Panc1 (cell line): ENCODE results near the gene GTPBP1. TPM values are rescaled to one million over a fixed set of nuclear protein-coding genes. Genes with fewer than 3 reads are reported as not detected.

ENCODE experiments used
- ATAC-seq: fragments of 200-7000 bp; cut with Tn5 transposase; 2 replicates; pipeline ENCODE4 v1.9.1; 2020; ENCODE audit warnings: mild to moderate bottlenecking, moderate library complexity
- BruUV-seq: library from RNA; stranded (reverse); fragments of 400-500 nt; replicated peaks from 2 replicates; lab custom pipeline; 2021; lab: Mats Ljungman, UMichigan
- CTCF ChIA-PET: fragments of 300-600 bp; sonication (Branson Sonifier 250); formaldehyde crosslinking; loops from one replicate; lab custom pipeline; 2022; ENCODE audit warnings: antibody characterized with exemption; lab: Charles Lee
- POLR2A ChIA-PET: fragments of 300-600 bp; sonication (Branson Sonifier 250); formaldehyde crosslinking; loops from one replicate; lab custom pipeline; 2022; ENCODE audit warnings: antibody characterized with exemption; lab: Charles Lee
- DNase-seq: peaks from one replicate; pipeline ENCODE4 v3.0.0-alpha.2; 2010; ENCODE audit warnings: low read depth, low spot score
- H3K27ac ChIP-seq: 2 replicates; pipeline ENCODE4 v1.5.1; 2011; ENCODE audit warnings: mild to moderate bottlenecking, low read length, inconsistent platforms
- H3K27me3 ChIP-seq: fragments of 200-500 bp; sonication (Bioruptor generic); 2 replicates; pipeline ENCODE4 v1.6.0; 2014; ENCODE audit warnings: low read length, inconsistent platforms; ENCODE audit not compliant: control insufficient read depth, insufficient read depth
- H3K36me3 ChIP-seq: fragments of 200-500 bp; sonication (Bioruptor generic); 2 replicates; pipeline ENCODE4 v1.5.1; 2014; ENCODE audit warnings: inconsistent platforms, mild to moderate bottlenecking, low read length, moderate library complexity; ENCODE audit not compliant: control insufficient read depth, insufficient read depth
- H3K4me1 ChIP-seq: 2 replicates; pipeline ENCODE4 v1.5.1; 2011; ENCODE audit warnings: inconsistent platforms, mild to moderate bottlenecking, low read length, moderate library complexity; ENCODE audit not compliant: control insufficient read depth, insufficient read depth
- H3K4me3 ChIP-seq, 2 experiments: 2 replicates each; pipeline ENCODE4 v1.5.1; 2011 to 2012; ENCODE audit warnings: low read depth in 2 of 2, low read length in 2 of 2, mild to moderate bottlenecking in 2 of 2, inconsistent platforms in 1 of 2, moderate library complexity in 1 of 2
- H3K9me3 ChIP-seq: fragments of 200-500 bp; sonication (Bioruptor generic); 2 replicates; pipeline ENCODE4 v1.5.1; 2014; ENCODE audit warnings: low read depth, mild to moderate bottlenecking, inconsistent platforms, low read length, moderate library complexity; ENCODE audit not compliant: control insufficient read depth, insufficient read depth
- POLR2AphosphoS5 ChIP-seq: IDR thresholded peaks from 2 replicates; pipeline ENCODE4 v1.6.1; 2012; ENCODE audit warnings: mild to moderate bottlenecking, low read depth, low read length, moderate library complexity
- REST ChIP-seq, 2 experiments: IDR thresholded peaks; 2 replicates each; pipeline ENCODE4 v1.6.1; 2011 to 2012; ENCODE audit warnings: low read depth in 2 of 2, control low read depth in 1 of 2, low read length in 1 of 2, mild to moderate bottlenecking in 1 of 2, moderate library complexity in 1 of 2; ENCODE audit not compliant: insufficient read depth in 1 of 2
- SIN3A ChIP-seq: IDR thresholded peaks from 2 replicates; pipeline ENCODE4 v1.6.1; 2012; ENCODE audit warnings: low read depth, mild to moderate bottlenecking, low read length, moderate library complexity, borderline replicate concordance; ENCODE audit not compliant: insufficient read depth
- TCF7L2 ChIP-seq: IDR thresholded peaks from 2 replicates; pipeline ENCODE4 v1.6.1; 2011; ENCODE audit warnings: mild to moderate bottlenecking, low read depth, low read length, inconsistent platforms
- in situ Hi-C: cut with HindIII; loops from 2 replicates; pipeline ENCODE4 v1.10.0; 2016; ENCODE audit warnings: low sequenced_read_pairs, low pct_unique_long_range_greater_than_20kb
- intact Hi-C: fragments of 100-400 bp; cut with micrococcal nuclease; formaldehyde crosslinking; loops from one replicate; pipeline ENCODE4 v1.10.0; 2022; ENCODE audit not compliant: unreplicated experiment
- total RNA-seq: library from RNA; stranded (reverse); gene quantifications from one replicate; pipeline ENCODE4 v1.2.1, GENCODE V29; 2021; ENCODE audit not compliant: unreplicated experiment
- TF ChIP-seq, protein P1 (sequence below): fragments of 450-650 bp; IDR thresholded peaks from 2 replicates; pipeline ENCODE4 v1.5.1; 2017; ENCODE audit warnings: mild to moderate bottlenecking

GTPBP1 gene
- total RNA-seq, 1 experiment from 2014 or later, result 25.5 TPM

- in situ Hi-C loops, result no loop called here
- TF ChIP-seq, protein P1, sequence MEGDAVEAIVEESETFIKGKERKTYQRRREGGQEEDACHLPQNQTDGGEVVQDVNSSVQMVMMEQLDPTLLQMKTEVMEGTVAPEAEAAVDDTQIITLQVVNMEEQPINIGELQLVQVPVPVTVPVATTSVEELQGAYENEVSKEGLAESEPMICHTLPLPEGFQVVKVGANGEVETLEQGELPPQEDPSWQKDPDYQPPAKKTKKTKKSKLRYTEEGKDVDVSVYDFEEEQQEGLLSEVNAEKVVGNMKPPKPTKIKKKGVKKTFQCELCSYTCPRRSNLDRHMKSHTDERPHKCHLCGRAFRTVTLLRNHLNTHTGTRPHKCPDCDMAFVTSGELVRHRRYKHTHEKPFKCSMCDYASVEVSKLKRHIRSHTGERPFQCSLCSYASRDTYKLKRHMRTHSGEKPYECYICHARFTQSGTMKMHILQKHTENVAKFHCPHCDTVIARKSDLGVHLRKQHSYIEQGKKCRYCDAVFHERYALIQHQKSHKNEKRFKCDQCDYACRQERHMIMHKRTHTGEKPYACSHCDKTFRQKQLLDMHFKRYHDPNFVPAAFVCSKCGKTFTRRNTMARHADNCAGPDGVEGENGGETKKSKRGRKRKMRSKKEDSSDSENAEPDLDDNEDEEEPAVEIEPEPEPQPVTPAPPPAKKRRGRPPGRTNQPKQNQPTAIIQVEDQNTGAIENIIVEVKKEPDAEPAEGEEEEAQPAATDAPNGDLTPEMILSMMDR, result no peak
- TF ChIP-seq TCF7L2, result no peak
- no peak overlapping the region for H3K27ac ChIP-seq
These were observed 45.9 kb downstream of the GTPBP1 start for GRCh38 chr22:38751422-38752346.

DNA sequence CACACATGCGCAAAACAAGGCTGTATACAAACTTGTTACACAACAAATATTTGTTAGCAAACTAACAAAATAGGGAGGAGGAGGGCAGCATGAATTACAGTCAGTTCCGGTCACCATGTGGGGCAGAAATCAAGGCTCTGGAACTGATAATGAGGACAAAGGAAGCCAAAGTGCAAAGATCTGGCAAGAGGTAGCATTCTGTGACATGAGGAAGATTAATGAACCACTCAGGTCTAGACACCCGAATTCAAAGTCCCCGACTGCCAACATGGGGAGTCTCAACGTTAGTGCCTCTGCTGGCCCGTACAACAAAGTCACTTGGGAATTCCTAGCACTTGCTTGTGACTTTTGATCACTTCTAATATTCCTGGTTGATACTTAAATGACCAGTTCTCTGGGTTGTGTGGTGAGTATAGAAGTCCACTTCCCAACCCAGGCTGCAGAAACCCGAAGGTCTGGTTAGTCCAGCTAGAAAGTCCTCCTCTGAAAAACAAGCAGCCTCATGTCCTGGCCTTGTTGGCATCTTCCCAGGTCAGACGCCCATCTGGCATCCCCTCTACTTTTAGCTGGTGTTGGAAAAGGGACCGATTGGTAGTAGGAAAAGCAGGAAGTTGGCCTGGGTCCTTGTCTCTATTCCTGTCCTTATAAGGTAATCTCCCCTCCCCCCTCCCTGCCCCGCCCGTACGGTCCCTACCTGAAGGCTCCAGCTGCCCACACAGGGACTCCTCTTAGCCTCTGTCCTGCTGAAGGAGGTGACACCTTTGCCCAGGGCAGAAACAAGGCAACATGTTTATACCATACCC, 48.4 kb downstream of the GTPBP1 start:
- no peak for ATAC-seq
- in situ Hi-C loops, result no loop called here
- POLR2A ChIA-PET, result no interaction called here

More at GRCh38 chr22:38751422-38752346, 45.9 kb downstream of the GTPBP1 start:
- no peaks in the 10 kb centered on the region for H3K9me3 ChIP-seq
- peaks cover 8% of the 10 kb centered on the region; the same call in 1 of the 2 replicates for H3K4me1 ChIP-seq
- H3K36me3 ChIP-seq, result no peaks in the 10 kb centered on the region
- DNase-seq (no peak), ATAC-seq (no peak)
- ChIA-PET CTCF (no interaction called here), POLR2A (no interaction called here)
- no TSS peak for BruUV-seq
- H3K27me3 ChIP-seq, result no peaks in the 10 kb centered on the region
- no peak overlapping the region for H3K4me3 ChIP-seq
- intact Hi-C loops, result no loop called here

More for the DNA sequence above, 48.4 kb downstream of the GTPBP1 start:
- no peaks in the 10 kb centered on the region for H3K9me3 ChIP-seq
- H3K27me3 ChIP-seq, result no peaks in the 10 kb centered on the region
- H3K36me3 ChIP-seq, result no peaks in the 10 kb centered on the region
- no peak for TF ChIP-seq TCF7L2
- no peak for TF ChIP-seq POLR2AphosphoS5
- TF ChIP-seq, protein P1, result no peak
- TF ChIP-seq REST (IDR thresholded peaks at IDR 0.05; ENCODE audit: insufficient read depth in 1 of 2, low read depth in 2 of 2, low read length in 1 of 2), result no peak
- no peak for TF ChIP-seq SIN3A
- H3K4me1 ChIP-seq, result peaks cover 9% of the 10 kb centered on the region; the same call in 1 of the 2 replicates
- no peak for DNase-seq
- BruUV-seq, result TSS peak; percentile 77
- peak overlapping the region; percentile 61 for H3K27ac ChIP-seq
- intact Hi-C loops, result no loop called here
- peak overlapping the region; percentile 61 to 68 for H3K4me3 ChIP-seq
- CTCF ChIA-PET, result no interaction called here
